ENCODE results near the gene ELP5.

GRCh38 chr17:7225711-7226331 lies 26.2 kb upstream of the ELP5 start:
- TF ChIP-seq CTCF (IDR thresholded peaks at IDR 0.05; ENCODE audit: poor library complexity) (no peak), EZH2phosphoT487 (IDR thresholded peaks at IDR 0.05; ENCODE audit: low read depth, severe bottlenecking, unreplicated experiment) (no peak)
